GM23338 (cell line): ENCODE results near the gene ZWINT. TPM values are rescaled to one million over a fixed set of nuclear protein-coding genes. Genes with fewer than 3 reads are reported as not detected.

Source experiments
- ATAC-seq: fragments of 200-7000 bp; cut with Tn5 transposase; 3 replicates; pipeline ENCODE4 v1.9.1; 2020
- DNase-seq: peaks from one replicate; pipeline ENCODE4 v3.0.0-alpha.2; 2015; ENCODE audit warnings: low spot score
- H2AFZ ChIP-seq: fragments of 200-600 bp; sonication (generic); 2 replicates; pipeline ENCODE4 v1.8.0; 2016; ENCODE audit warnings: antibody characterized with exemption, mild to moderate bottlenecking, moderate library complexity
- H3F3A ChIP-seq: fragments of 200-600 bp; sonication (generic); replicated peaks from 2 replicates; pipeline ENCODE4 v1.8.0; 2017; ENCODE audit warnings: antibody characterized with exemption, mixed run types, low read depth
- H3K27ac ChIP-seq: fragments of 200-600 bp; sonication (generic); 2 replicates; pipeline ENCODE4 v1.6.1; 2016; ENCODE audit warnings: low read depth
- H3K27me3 ChIP-seq: fragments of 200-600 bp; sonication (generic); 2 replicates; pipeline ENCODE4 v1.8.0; 2016; ENCODE audit warnings: mild to moderate bottlenecking, mixed run types, moderate library complexity; ENCODE audit not compliant: insufficient read depth
- H3K36me3 ChIP-seq: fragments of 200-600 bp; sonication (generic); 2 replicates; pipeline ENCODE4 v1.8.0; 2016; ENCODE audit warnings: mild to moderate bottlenecking; ENCODE audit not compliant: insufficient read depth
- H3K4me1 ChIP-seq: fragments of 200-600 bp; sonication (generic); 2 replicates; pipeline ENCODE4 v1.8.0; 2016; ENCODE audit warnings: mild to moderate bottlenecking, moderate library complexity; ENCODE audit not compliant: insufficient read depth
- H3K4me2 ChIP-seq: fragments of 200-600 bp; sonication (generic); 2 replicates; pipeline ENCODE4 v1.7.1; 2017; ENCODE audit warnings: mixed run types
- H3K4me3 ChIP-seq: fragments of 200-600 bp; sonication (generic); 2 replicates; pipeline ENCODE4 v1.6.1; 2016; ENCODE audit warnings: mixed run types
- H3K79me2 ChIP-seq: fragments of 200-600 bp; sonication (generic); replicated peaks from 2 replicates; pipeline ENCODE4 v1.8.0; 2017; ENCODE audit warnings: mild to moderate bottlenecking; ENCODE audit not compliant: insufficient read depth
- H3K9me2 ChIP-seq: fragments of 200-600 bp; sonication (generic); 2 replicates; pipeline ENCODE4 v1.8.0; 2017; ENCODE audit not compliant: insufficient read depth
- H4K20me1 ChIP-seq: fragments of 200-600 bp; sonication (generic); replicated peaks from 2 replicates; pipeline ENCODE4 v1.8.0; 2017; ENCODE audit warnings: mild to moderate bottlenecking; ENCODE audit not compliant: insufficient read depth
- H3K27ac Mint-ChIP-seq: 2 replicates; pipeline ENCODE4 v1.8.0; 2020; ENCODE audit warnings: inconsistent platforms, mild to moderate bottlenecking, moderate library complexity, mixed read lengths
- H3K27me3 Mint-ChIP-seq: 3 replicates; pipeline ENCODE4 v1.8.0; 2022; ENCODE audit warnings: low read depth, mild to moderate bottlenecking, moderate library complexity, mixed read lengths, inconsistent platforms; ENCODE audit not compliant: insufficient read depth, poor library complexity
- H3K36me3 Mint-ChIP-seq: 3 replicates; pipeline ENCODE4 v1.8.0; 2021; ENCODE audit warnings: low read depth, mild to moderate bottlenecking, inconsistent platforms, moderate library complexity, mixed read lengths
- H3K4me1 Mint-ChIP-seq: 3 replicates; pipeline ENCODE4 v1.8.0; 2020; ENCODE audit warnings: mild to moderate bottlenecking, inconsistent platforms, mixed read lengths
- H3K4me3 Mint-ChIP-seq: 3 replicates; pipeline ENCODE4 v1.8.0; 2021; ENCODE audit warnings: moderate library complexity, mild to moderate bottlenecking, inconsistent platforms, mixed read lengths
- H3K9me3 Mint-ChIP-seq: 3 replicates; pipeline ENCODE4 v1.8.0; 2020; ENCODE audit warnings: moderate library complexity, mild to moderate bottlenecking, inconsistent platforms, mixed read lengths
- CREB1 ChIP-seq: fragments of 250-450 bp; sonication (Bioruptor Pico); IDR thresholded peaks from 2 replicates; pipeline ENCODE4 v1.5.0; 2020; ENCODE audit warnings: low read depth, mild to moderate bottlenecking, moderate library complexity
- EZH2 ChIP-seq: fragments of 200-600 bp; sonication (generic); IDR thresholded peaks from one replicate; pipeline ENCODE4 v1.8.0; 2017; ENCODE audit warnings: antibody characterized with exemption, mild to moderate bottlenecking, low read depth; ENCODE audit not compliant: unreplicated experiment
- EZH2phosphoT487 ChIP-seq: fragments of 200-600 bp; sonication (generic); IDR thresholded peaks from one replicate; pipeline ENCODE4 v1.8.1; 2018; ENCODE audit warnings: antibody characterized with exemption; ENCODE audit not compliant: unreplicated experiment
- JUNB ChIP-seq: IDR thresholded peaks from one replicate; pipeline ENCODE4 v1.6.1; 2016; ENCODE audit warnings: antibody characterized with exemption; ENCODE audit not compliant: unreplicated experiment
- NANOG ChIP-seq: IDR thresholded peaks from 2 replicates; pipeline ENCODE4 v1.6.1; 2016; ENCODE audit warnings: antibody characterized with exemption, borderline replicate concordance
- POLR2AphosphoS5 ChIP-seq: IDR thresholded peaks from 2 replicates; pipeline ENCODE4 v1.6.1; 2016; ENCODE audit warnings: antibody characterized with exemption, low read depth
- STAT1 ChIP-seq: IDR thresholded peaks from one replicate; pipeline ENCODE4 v1.6.1; 2016; ENCODE audit warnings: antibody characterized with exemption; ENCODE audit not compliant: unreplicated experiment
- ZNF114 ChIP-seq: fragments of 250-450 bp; sonication (Bioruptor Pico); IDR thresholded peaks from 2 replicates; pipeline ENCODE4 v1.5.0; 2020; ENCODE audit warnings: mild to moderate bottlenecking, moderate library complexity
- polyA plus RNA-seq: library from polyadenylated mRNA; unstranded; fragments of >200 nt; fragmentation: Nextera tagmentation; extraction: Ambion mirVana; gene quantifications from 2 replicates; pipeline ENCODE4 v1.2.1, GENCODE V29; 2016
- total RNA-seq: library from RNA; depleted of rRNA; stranded (reverse); fragments of >200 nt; shearing (Covaris generic); gene quantifications from 2 replicates; pipeline ENCODE4 v1.2.3, GENCODE V29; 2014
- TF ChIP-seq, protein P1 (sequence below): fragments of 250-450 bp; sonication (Bioruptor Pico); IDR thresholded peaks from 2 replicates; pipeline ENCODE4 v1.5.0; 2020; ENCODE audit warnings: mild to moderate bottlenecking, moderate library complexity
- TF ChIP-seq, protein P2 (sequence below): IDR thresholded peaks from one replicate; pipeline ENCODE4 v1.6.1; 2018; ENCODE audit warnings: antibody characterized with exemption; ENCODE audit not compliant: unreplicated experiment
- TF ChIP-seq, protein P3 (sequence below), 2 experiments: fragments of 200-600 bp in 1 of 2; sonication (generic) in 1 of 2; conservative IDR thresholded peaks; 2 replicates each; pipeline versions ENCODE4 v1.5.1 to v1.6.1; 2016 to 2017; ENCODE audit warnings: antibody characterized with exemption in 2 of 2, low read depth in 2 of 2, mild to moderate bottlenecking in 2 of 2, moderate library complexity in 1 of 2

Gene ZWINT
- total and polyA plus RNA-seq, 2 experiments from 2014 or later: 83.7 to 109 TPM

- no peaks in the 10 kb centered on the region for H3K4me1 ChIP-seq
- H3K4me3 Mint-ChIP-seq: no peak overlapping the region
- DNase-seq (no peak), ATAC-seq (no peak)
- H3K79me2 ChIP-seq: no peaks in the 10 kb centered on the region
- no peaks in the 10 kb centered on the region for H3K4me1 Mint-ChIP-seq
- H2AFZ ChIP-seq: no peak overlapping the region
- H3K27me3 Mint-ChIP-seq: no peaks in the 10 kb centered on the region
- H3K9me2 ChIP-seq: no peaks in the 10 kb centered on the region
- H3K27me3 ChIP-seq: no peaks in the 10 kb centered on the region
- no peak overlapping the region for H3K4me2 ChIP-seq
- no peak overlapping the region for H3K27ac ChIP-seq
- no peaks in the 10 kb centered on the region for H3K36me3 Mint-ChIP-seq
- no peak for TF ChIP-seq EZH2phosphoT487
- no peak for TF ChIP-seq ZNF114 (CRISPR knock-in tag)
- no peak for TF ChIP-seq POLR2AphosphoS5
- TF ChIP-seq, protein P1, sequence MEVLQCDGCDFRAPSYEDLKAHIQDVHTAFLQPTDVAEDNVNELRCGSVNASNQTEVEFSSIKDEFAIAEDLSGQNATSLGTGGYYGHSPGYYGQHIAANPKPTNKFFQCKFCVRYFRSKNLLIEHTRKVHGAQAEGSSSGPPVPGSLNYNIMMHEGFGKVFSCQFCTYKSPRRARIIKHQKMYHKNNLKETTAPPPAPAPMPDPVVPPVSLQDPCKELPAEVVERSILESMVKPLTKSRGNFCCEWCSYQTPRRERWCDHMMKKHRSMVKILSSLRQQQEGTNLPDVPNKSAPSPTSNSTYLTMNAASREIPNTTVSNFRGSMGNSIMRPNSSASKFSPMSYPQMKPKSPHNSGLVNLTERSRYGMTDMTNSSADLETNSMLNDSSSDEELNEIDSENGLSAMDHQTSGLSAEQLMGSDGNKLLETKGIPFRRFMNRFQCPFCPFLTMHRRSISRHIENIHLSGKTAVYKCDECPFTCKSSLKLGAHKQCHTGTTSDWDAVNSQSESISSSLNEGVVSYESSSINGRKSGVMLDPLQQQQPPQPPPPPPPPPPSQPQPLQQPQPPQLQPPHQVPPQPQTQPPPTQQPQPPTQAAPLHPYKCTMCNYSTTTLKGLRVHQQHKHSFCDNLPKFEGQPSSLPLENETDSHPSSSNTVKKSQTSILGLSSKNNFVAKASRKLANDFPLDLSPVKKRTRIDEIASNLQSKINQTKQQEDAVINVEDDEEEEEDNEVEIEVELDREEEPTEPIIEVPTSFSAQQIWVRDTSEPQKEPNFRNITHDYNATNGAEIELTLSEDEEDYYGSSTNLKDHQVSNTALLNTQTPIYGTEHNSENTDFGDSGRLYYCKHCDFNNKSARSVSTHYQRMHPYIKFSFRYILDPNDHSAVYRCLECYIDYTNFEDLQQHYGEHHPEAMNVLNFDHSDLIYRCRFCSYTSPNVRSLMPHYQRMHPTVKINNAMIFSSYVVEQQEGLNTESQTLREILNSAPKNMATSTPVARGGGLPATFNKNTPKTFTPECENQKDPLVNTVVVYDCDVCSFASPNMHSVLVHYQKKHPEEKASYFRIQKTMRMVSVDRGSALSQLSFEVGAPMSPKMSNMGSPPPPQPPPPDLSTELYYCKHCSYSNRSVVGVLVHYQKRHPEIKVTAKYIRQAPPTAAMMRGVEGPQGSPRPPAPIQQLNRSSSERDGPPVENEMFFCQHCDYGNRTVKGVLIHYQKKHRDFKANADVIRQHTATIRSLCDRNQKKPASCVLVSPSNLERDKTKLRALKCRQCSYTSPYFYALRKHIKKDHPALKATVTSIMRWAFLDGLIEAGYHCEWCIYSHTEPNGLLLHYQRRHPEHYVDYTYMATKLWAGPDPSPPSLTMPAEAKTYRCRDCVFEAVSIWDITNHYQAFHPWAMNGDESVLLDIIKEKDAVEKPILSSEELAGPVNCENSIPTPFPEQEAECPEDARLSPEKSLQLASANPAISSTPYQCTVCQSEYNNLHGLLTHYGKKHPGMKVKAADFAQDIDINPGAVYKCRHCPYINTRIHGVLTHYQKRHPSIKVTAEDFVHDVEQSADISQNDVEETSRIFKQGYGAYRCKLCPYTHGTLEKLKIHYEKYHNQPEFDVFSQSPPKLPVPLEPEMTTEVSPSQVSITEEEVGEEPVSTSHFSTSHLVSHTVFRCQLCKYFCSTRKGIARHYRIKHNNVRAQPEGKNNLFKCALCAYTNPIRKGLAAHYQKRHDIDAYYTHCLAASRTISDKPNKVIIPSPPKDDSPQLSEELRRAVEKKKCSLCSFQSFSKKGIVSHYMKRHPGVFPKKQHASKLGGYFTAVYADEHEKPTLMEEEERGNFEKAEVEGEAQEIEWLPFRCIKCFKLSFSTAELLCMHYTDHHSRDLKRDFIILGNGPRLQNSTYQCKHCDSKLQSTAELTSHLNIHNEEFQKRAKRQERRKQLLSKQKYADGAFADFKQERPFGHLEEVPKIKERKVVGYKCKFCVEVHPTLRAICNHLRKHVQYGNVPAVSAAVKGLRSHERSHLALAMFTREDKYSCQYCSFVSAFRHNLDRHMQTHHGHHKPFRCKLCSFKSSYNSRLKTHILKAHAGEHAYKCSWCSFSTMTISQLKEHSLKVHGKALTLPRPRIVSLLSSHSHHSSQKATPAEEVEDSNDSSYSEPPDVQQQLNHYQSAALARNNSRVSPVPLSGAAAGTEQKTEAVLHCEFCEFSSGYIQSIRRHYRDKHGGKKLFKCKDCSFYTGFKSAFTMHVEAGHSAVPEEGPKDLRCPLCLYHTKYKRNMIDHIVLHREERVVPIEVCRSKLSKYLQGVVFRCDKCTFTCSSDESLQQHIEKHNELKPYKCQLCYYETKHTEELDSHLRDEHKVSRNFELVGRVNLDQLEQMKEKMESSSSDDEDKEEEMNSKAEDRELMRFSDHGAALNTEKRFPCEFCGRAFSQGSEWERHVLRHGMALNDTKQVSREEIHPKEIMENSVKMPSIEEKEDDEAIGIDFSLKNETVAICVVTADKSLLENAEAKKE (CRISPR knock-in tag): no peak
- TF ChIP-seq, protein P2, sequence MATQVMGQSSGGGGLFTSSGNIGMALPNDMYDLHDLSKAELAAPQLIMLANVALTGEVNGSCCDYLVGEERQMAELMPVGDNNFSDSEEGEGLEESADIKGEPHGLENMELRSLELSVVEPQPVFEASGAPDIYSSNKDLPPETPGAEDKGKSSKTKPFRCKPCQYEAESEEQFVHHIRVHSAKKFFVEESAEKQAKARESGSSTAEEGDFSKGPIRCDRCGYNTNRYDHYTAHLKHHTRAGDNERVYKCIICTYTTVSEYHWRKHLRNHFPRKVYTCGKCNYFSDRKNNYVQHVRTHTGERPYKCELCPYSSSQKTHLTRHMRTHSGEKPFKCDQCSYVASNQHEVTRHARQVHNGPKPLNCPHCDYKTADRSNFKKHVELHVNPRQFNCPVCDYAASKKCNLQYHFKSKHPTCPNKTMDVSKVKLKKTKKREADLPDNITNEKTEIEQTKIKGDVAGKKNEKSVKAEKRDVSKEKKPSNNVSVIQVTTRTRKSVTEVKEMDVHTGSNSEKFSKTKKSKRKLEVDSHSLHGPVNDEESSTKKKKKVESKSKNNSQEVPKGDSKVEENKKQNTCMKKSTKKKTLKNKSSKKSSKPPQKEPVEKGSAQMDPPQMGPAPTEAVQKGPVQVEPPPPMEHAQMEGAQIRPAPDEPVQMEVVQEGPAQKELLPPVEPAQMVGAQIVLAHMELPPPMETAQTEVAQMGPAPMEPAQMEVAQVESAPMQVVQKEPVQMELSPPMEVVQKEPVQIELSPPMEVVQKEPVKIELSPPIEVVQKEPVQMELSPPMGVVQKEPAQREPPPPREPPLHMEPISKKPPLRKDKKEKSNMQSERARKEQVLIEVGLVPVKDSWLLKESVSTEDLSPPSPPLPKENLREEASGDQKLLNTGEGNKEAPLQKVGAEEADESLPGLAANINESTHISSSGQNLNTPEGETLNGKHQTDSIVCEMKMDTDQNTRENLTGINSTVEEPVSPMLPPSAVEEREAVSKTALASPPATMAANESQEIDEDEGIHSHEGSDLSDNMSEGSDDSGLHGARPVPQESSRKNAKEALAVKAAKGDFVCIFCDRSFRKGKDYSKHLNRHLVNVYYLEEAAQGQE: no peak
- TF ChIP-seq CREB1 (CRISPR knock-in tag): no peak
- no peak for TF ChIP-seq EZH2
- TF ChIP-seq, protein P3, sequence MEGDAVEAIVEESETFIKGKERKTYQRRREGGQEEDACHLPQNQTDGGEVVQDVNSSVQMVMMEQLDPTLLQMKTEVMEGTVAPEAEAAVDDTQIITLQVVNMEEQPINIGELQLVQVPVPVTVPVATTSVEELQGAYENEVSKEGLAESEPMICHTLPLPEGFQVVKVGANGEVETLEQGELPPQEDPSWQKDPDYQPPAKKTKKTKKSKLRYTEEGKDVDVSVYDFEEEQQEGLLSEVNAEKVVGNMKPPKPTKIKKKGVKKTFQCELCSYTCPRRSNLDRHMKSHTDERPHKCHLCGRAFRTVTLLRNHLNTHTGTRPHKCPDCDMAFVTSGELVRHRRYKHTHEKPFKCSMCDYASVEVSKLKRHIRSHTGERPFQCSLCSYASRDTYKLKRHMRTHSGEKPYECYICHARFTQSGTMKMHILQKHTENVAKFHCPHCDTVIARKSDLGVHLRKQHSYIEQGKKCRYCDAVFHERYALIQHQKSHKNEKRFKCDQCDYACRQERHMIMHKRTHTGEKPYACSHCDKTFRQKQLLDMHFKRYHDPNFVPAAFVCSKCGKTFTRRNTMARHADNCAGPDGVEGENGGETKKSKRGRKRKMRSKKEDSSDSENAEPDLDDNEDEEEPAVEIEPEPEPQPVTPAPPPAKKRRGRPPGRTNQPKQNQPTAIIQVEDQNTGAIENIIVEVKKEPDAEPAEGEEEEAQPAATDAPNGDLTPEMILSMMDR (conservative IDR thresholded peaks at IDR 0.05; ENCODE audit: low read depth in 2 of 2): no peak
- TF ChIP-seq JUNB: no peak
- no peak for TF ChIP-seq NANOG
- no peak for TF ChIP-seq STAT1
- no peaks in the 10 kb centered on the region for H3K36me3 ChIP-seq
- no peaks in the 10 kb centered on the region for H3F3A ChIP-seq
- H3K9me3 Mint-ChIP-seq: no peaks in the 10 kb centered on the region
- no peak overlapping the region for H3K4me3 ChIP-seq
- H3K27ac Mint-ChIP-seq: no peak overlapping the region
- H4K20me1 ChIP-seq: no peaks in the 10 kb centered on the region
Observed at GRCh38 chr10:56346845-56347415, 14.1 kb downstream of the ZWINT start.
